IPS DF 6.9 (cell line): Measurements from ENCODE around the gene ADGRD2.

Source experiments
- DNase-seq: peaks from one replicate; pipeline ENCODE4 v3.0.0-alpha.2; 2013; ENCODE audit warnings: low read depth, low spot score
- H3K27ac ChIP-seq: one replicate; pipeline ENCODE4 v1.5.1; 2013; ENCODE audit warnings: low read length, control low read depth
- H3K27me3 ChIP-seq: 2 replicates; pipeline ENCODE4 v1.6.1; 2013; ENCODE audit warnings: mild to moderate bottlenecking, low read length; ENCODE audit not compliant: control insufficient read depth, insufficient read depth
- H3K36me3 ChIP-seq: 2 replicates; pipeline ENCODE4 v1.6.1; 2013; ENCODE audit warnings: low read length; ENCODE audit not compliant: control insufficient read depth, insufficient read depth
- H3K4me1 ChIP-seq: 2 replicates; pipeline ENCODE4 v1.6.1; 2013; ENCODE audit warnings: low read length; ENCODE audit not compliant: control insufficient read depth, insufficient read depth
- H3K4me3 ChIP-seq: 2 replicates; pipeline ENCODE4 v1.5.1; 2013; ENCODE audit warnings: mild to moderate bottlenecking, low read length
- H3K9me3 ChIP-seq: 2 replicates; pipeline ENCODE4 v1.6.1; 2013; ENCODE audit warnings: low read length, inconsistent platforms; ENCODE audit not compliant: control insufficient read depth, insufficient read depth
- WGBS: extraction: QIAGEN DNeasy Blood & Tissue Kit; methylation state at CpG from one replicate; pipeline ENCODE4 v1.1.7; 2013; ENCODE audit warnings: mixed read lengths, missing lambda C conversion rate; ENCODE audit not compliant: insufficient read length, insufficient coverage; 5-methylcytosine and 5-hydroxymethylcytosine counted together

The ADGRD2 gene

DNA sequence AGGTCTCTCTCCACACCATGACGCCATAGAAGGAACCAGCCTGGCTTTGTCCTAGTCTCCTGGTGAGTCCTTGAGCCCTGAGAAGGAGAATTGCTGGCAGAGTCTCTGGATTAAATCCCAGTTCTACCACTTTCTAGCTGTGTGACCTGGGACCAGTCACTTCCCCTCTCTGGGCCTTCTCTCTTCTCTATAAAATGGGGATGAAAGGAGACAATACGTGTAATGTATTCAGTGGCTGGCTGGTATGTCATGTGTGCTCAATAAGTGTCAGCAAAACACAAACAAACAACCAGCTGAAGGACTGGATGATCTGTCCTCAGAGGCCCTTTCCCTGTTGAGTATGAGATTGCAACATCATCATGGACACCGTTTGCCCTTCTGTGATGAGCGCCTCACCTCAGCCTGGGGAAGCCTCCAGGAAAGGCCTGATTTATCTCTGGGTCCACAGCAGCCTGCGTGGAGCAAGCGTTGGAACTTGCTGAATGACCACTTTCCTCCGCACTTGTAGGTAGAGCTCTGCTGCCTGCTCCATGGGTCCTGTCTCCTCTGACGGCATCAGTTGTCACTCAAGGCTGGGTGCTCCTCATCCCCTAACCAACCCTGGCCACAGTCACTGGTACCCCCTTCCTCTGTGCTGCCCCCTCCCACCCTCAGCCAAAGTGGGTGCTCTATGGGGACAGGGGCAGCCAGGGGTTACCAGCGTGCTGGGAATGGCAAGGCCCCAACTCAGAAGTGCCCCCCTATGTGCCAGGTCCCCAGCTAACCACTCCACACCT is 60.6 kb downstream of the ADGRD2 start:
- no CpG with 5 or more reads among the region's 9 CpGs for WGBS
- H3K36me3 ChIP-seq, result no peaks in the 10 kb centered on the region
- H3K4me3 ChIP-seq, result no peak overlapping the region
- 0 out of 2 replicates have a peak, but pooled peaks cover 1% of the 10 kb centered on the region for H3K4me1 ChIP-seq
- no peak for DNase-seq
- no peaks in the 10 kb centered on the region for H3K9me3 ChIP-seq
- H3K27ac ChIP-seq, result no peak overlapping the region
- no peaks in the 10 kb centered on the region for H3K27me3 ChIP-seq

DNA sequence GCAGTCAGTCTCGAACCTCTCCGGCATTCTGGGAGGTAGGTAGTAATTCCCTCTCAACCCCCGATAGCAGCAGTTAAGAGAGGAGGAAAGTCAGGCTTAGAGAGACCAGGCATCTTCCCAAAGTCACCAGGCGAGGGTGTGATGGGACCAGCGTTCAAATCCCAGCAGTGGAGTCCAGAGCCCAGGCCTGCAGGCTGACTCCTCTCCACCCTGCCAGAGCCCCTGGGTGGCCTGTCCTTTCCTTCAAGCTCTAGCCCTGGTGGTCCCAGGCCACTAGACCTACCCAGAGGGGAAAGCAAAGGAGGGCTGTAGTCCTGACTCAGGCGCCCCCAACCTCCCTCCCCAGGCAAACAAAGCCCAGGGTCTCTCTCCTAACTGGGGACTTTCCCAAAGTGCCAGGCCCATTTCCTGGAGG is 61.2 kb downstream of the ADGRD2 start:
- Histone ChIP-seq H3K27ac (no peak overlapping the region), H3K4me1 (no peaks in the 10 kb centered on the region), H3K36me3 (no peaks in the 10 kb centered on the region), H3K9me3 (no peaks in the 10 kb centered on the region), H3K27me3 (no peaks in the 10 kb centered on the region), H3K4me3 (no peak overlapping the region)
- DNase-seq, result no peak
- no CpG with 5 or more reads among the region's 6 CpGs for WGBS

DNA sequence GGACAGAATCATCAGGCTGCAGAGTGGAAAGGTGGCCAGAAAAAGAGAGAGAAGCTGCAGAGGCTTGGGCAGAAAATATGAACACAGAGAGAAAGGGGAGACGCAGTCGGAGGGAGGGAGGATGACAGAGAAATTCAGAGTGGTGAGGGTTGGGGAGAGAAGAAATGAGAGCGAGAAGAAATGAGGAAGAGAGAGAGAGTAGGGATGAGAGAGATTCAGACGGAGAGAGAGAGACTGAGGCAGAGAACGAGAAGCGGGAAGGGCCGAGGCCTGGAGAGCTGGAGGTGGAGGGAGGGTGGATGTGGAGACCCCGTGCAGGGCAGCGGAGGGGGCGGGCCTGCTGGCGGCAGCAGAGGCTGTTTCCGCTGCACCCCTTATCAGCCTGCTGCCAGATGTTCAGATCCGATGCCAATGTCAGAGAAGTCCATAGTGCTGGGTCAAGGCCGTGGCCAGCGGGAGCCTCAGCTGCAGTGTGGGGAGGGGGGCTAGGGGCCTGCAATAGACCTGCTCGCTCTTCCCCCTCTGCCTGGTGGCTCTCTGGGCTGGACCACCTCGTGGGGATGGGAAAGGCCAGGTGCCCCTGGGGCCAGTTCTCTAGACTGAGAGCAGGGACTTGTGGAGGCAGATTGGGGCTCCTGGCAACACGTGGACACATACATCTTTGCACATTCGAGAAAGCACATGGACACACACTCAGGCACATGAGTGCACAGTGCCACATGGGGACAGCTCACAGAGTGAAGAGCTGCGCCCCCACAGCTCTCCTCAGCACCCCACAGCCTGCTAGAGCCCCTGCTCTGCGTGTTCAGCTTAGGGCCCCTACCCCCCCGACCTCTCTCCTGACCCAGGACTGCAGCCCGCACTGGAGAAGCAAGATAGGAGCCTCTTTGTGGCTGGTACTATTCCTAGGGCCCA is 61.9 kb downstream of the ADGRD2 start:
- H3K27ac ChIP-seq, result no peak overlapping the region
- no peaks in the 10 kb centered on the region for H3K9me3 ChIP-seq
- no peak for DNase-seq
- no peak overlapping the region for H3K4me3 ChIP-seq
- no peaks in the 10 kb centered on the region for H3K36me3 ChIP-seq
- H3K4me1 ChIP-seq, result no peaks in the 10 kb centered on the region
- no peaks in the 10 kb centered on the region for H3K27me3 ChIP-seq
- WGBS, result 100% methylated on average over 4 of the region's 23 CpGs

DNA sequence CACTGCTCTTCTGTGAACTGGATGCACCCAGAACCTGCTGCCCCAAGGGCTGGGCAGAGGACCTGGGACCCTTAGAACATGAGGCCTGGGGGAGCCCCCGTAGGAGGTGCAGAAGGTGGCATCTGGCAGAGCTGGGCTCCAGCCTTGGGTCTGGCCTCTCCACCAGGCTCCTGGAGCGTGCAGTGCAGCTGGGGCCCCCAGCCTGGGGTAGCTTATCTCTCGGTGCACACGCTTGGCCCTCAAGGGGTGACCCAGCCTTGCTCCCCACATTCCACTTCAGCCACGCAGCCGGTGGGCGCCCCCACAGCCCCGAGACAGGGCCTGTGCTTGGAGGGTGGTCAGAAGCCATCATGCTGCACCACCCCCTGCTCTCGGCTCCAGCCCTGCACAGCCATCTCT is 62.6 kb downstream of the ADGRD2 start:
- WGBS, result no CpG with 5 or more reads among the region's 9 CpGs
- Histone ChIP-seq H3K4me3 (no peak overlapping the region), H3K4me1 (no peaks in the 10 kb centered on the region), H3K27ac (no peak overlapping the region), H3K36me3 (no peaks in the 10 kb centered on the region), H3K9me3 (no peaks in the 10 kb centered on the region), H3K27me3 (no peaks in the 10 kb centered on the region)
- no peak for DNase-seq

DNA sequence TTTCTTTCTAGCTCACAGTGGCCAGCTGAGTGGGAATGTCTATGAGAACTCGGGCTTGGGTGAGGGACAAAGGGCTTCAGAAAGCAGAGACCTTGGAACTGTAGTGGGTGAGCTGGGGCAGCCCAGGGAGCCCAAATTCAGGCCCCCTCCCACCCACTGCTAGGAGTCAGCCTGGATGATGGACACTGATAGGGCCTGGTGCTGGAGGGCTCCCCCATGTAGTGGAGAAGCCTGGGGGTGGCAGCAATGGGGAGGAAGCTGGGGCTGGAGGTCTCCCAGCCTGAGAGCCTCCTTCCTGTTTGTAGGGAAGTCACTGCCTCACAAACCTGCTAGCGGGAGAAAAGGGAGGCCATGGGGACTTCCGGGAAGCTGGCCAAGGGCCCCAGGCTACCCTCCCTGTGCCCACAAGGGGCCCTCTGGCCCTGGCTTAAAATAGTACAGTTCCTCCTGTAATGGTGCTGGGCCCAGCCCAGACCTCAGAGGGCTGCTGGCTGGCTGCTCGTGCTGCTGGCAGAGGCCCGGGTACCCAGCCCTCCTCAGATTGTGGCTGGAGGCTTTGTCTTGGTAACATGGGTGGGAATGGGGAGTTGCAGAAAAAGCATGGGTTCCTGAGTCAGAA is 63.2 kb downstream of the ADGRD2 start:
- WGBS, result no CpG with 5 or more reads among the region's 5 CpGs
- no peak for DNase-seq
- H3K27ac ChIP-seq, result no peak overlapping the region
- no peaks in the 10 kb centered on the region for H3K27me3 ChIP-seq
- no peaks in the 10 kb centered on the region for H3K4me1 ChIP-seq
- no peaks in the 10 kb centered on the region for H3K36me3 ChIP-seq
- no peak overlapping the region for H3K4me3 ChIP-seq
- H3K9me3 ChIP-seq, result no peaks in the 10 kb centered on the region

DNA sequence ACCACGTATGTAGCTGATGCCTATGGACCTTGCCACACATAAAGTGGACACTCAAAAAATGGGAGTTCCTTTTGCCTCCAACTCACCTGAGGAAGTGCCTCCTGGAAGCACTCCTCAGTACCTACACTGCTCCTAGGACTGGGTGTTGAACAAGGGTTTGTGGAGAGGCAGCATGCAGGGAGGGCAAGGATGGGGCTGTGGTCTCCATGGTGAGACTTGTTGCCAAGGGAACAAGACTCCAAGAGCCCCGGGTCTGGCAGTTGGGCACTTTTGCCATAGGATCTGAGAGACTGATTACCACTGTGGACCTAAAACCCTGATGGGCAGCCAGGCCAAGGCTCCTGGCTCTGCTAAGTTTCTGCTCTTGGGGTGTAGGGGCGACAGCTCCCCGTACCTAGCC is 63.9 kb downstream of the ADGRD2 start:
- WGBS, result no CpG with 5 or more reads among the region's 4 CpGs
- no peaks in the 10 kb centered on the region for H3K27me3 ChIP-seq
- H3K36me3 ChIP-seq, result no peaks in the 10 kb centered on the region
- no peak for DNase-seq
- H3K4me1 ChIP-seq, result no peaks in the 10 kb centered on the region
- H3K9me3 ChIP-seq, result no peaks in the 10 kb centered on the region
- H3K4me3 ChIP-seq, result no peak overlapping the region
- no peak overlapping the region for H3K27ac ChIP-seq

DNA sequence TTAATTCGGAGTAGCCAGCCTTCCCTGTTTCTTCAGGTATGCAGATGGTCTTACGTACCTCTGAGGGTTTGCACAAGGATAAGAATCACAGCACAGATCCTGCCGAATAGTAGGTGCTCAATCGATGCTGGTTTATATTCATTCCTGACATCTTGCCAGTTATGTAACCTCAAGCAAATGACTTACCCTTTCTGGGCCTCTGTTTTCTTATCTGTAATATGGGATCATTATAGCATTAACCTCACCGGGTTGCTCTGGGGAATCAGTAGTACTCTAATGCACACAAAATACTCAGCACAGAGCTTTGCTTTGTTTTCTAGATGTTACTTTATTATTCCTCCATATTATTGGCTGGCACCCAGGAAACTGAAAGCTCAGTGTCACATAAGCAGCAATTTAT is 64.6 kb downstream of the ADGRD2 start:
- DNase-seq, result no peak
- H3K9me3 ChIP-seq, result no peaks in the 10 kb centered on the region
- WGBS, result no CpG with 5 or more reads among the region's 5 CpGs
- H3K4me3 ChIP-seq, result no peak overlapping the region
- no peaks in the 10 kb centered on the region for H3K27me3 ChIP-seq
- no peak overlapping the region for H3K27ac ChIP-seq
- no peaks in the 10 kb centered on the region for H3K4me1 ChIP-seq
- no peaks in the 10 kb centered on the region for H3K36me3 ChIP-seq

DNA sequence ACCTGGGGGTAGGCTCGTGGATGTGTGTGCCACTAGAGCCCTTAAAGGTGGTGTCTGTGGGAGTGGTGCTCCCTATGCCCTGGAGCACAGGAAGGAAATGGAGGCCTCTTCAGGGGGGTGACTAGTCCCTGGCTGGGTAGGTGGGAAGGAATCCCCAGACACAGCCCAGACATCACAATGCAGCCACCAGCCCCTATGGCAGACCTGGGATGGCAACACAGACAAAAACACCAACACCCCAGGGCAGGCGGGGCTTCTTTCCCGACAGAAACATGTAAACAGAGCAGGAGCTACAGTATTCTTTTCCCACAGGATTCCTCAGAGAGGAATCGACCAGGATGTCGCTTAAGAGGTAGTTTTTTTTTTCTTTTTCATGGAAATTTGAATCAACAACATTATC is 67.3 kb downstream of the ADGRD2 start:
- H3K27ac ChIP-seq, result no peak overlapping the region
- H3K27me3 ChIP-seq, result no peaks in the 10 kb centered on the region
- H3K4me3 ChIP-seq, result no peak overlapping the region
- H3K9me3 ChIP-seq, result no peaks in the 10 kb centered on the region
- WGBS, result no CpG with 5 or more reads among the region's 5 CpGs
- no peak for DNase-seq
- no peaks in the 10 kb centered on the region for H3K4me1 ChIP-seq
- no peaks in the 10 kb centered on the region for H3K36me3 ChIP-seq

DNA sequence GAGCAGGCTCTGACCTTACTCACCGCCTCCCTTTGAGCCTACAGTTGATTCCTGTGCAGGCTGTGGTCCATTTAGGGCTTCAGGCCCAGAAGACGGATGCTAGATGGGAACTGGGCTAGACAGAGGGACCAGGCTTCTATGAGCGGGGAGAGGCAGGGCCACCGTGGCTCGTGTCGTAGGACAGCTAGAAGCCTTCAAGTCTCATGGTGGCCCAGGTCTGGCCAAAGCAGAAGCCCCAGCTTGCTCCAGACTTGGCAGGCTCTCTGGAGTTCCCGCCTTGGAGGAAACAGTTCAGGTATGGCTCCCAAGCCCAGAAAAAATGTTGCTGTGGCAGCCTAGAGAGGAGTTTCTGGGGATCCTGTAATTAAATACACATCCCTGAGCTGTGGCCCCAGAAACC is 67.9 kb downstream of the ADGRD2 start:
- H3K36me3 ChIP-seq, result no peaks in the 10 kb centered on the region
- no peaks in the 10 kb centered on the region for H3K9me3 ChIP-seq
- no peak for DNase-seq
- WGBS, result no CpG with 5 or more reads among the region's 7 CpGs
- H3K27me3 ChIP-seq, result no peaks in the 10 kb centered on the region
- H3K27ac ChIP-seq, result no peak overlapping the region
- H3K4me3 ChIP-seq, result no peak overlapping the region
- no peaks in the 10 kb centered on the region for H3K4me1 ChIP-seq

DNA sequence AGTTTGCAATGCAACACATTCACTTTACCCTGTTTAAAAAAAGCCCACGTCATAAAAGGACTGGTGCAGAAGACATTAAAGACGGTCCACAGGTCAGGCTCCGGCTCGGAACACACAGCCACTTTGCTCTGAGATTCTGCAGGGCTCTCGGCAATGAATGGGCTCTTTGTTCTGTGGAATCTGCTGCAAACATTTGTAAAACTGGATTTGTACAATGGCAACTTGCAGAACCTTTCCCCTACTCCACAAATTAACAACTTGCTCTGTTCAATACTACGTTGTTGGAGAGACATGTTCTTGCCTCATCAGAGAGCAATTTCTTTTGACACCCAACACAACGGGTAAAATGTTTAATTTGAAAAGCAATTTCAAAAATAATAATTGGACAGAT is 70.0 kb downstream of the ADGRD2 start:
- no peaks in the 10 kb centered on the region for H3K9me3 ChIP-seq
- no CpG with 5 or more reads among the region's 7 CpGs for WGBS
- no peak overlapping the region for H3K4me3 ChIP-seq
- peaks cover 3% of the 10 kb centered on the region; the same call in 1 of the 2 replicates for H3K36me3 ChIP-seq
- no peak for DNase-seq
- no peaks in the 10 kb centered on the region for H3K27me3 ChIP-seq
- no peak overlapping the region for H3K27ac ChIP-seq
- H3K4me1 ChIP-seq, result no peaks in the 10 kb centered on the region
